Neuron (in vitro differentiated cells): Measurements from ENCODE around the gene WDHD1.
"Not testable (repeated sequence)": the region's sequence is repeated elsewhere in the genome, so short reads cannot be mapped to it uniquely, and the experiment has no call there.

Experiments
- H2AFZ ChIP-seq: one replicate; pipeline ENCODE4 v1.6.1; 2013; ENCODE audit warnings: low read depth, mild to moderate bottlenecking, inconsistent platforms, low read length, moderate library complexity
- H3K27me3 ChIP-seq: one replicate; pipeline ENCODE4 v1.6.1; 2013; ENCODE audit warnings: low read length; ENCODE audit not compliant: insufficient read depth
- H3K36me3 ChIP-seq: one replicate; pipeline ENCODE4 v1.6.1; 2013; ENCODE audit warnings: low read length; ENCODE audit not compliant: insufficient read depth
- H3K4me1 ChIP-seq: one replicate; pipeline ENCODE4 v1.6.1; 2013; ENCODE audit warnings: low read length; ENCODE audit not compliant: insufficient read depth
- H3K4me3 ChIP-seq: 2 replicates; pipeline ENCODE4 v1.5.1; 2013; ENCODE audit warnings: mild to moderate bottlenecking, low read length, moderate library complexity
- H3K9me3 ChIP-seq: one replicate; pipeline ENCODE4 v1.6.1; 2013; ENCODE audit warnings: low read length

WDHD1 gene

GRCh38 chr14:55054098-55054497 is 27.2 kb upstream of the WDHD1 start:
- Histone ChIP-seq H2AFZ (no peak overlapping the region), H3K9me3 (peaks cover 12% of the 10 kb centered on the region), H3K4me3 (no peak overlapping the region), H3K27me3 (no peaks in the 10 kb centered on the region), H3K36me3 (peaks cover 51% of the 10 kb centered on the region), H3K4me1 (peaks cover 16% of the 10 kb centered on the region)

- Histone ChIP-seq H3K4me1 (peaks cover 16% of the 10 kb centered on the region), H3K36me3 (peaks cover 47% of the 10 kb centered on the region), H3K9me3 (peaks cover 12% of the 10 kb centered on the region), H3K27me3 (no peaks in the 10 kb centered on the region), H2AFZ (no peak overlapping the region), H3K4me3 (peak overlapping the region; percentile 87)
Measured at GRCh38 chr14:55053500-55053899, 26.6 kb upstream of the WDHD1 start.

- Histone ChIP-seq H3K4me1 (peaks cover 16% of the 10 kb centered on the region), H3K9me3 (peaks cover 11% of the 10 kb centered on the region), H3K36me3 (peaks cover 42% of the 10 kb centered on the region), H2AFZ (no peak overlapping the region), H3K27me3 (no peaks in the 10 kb centered on the region), H3K4me3 (peak overlapping the region; percentile 87)
Measured at GRCh38 chr14:55053018-55053417, 26.1 kb upstream of the WDHD1 start.

GRCh38 chr14:55052269-55052930 is 25.5 kb upstream of the WDHD1 start:
- Histone ChIP-seq H3K36me3 (peaks cover 36% of the 10 kb centered on the region), H2AFZ (no peak overlapping the region), H3K4me1 (peaks cover 16% of the 10 kb centered on the region), H3K9me3 (peaks cover 9% of the 10 kb centered on the region), H3K4me3 (peak overlapping the region; percentile 87), H3K27me3 (no peaks in the 10 kb centered on the region)

GRCh38 chr14:55051423-55052268 is 24.7 kb upstream of the WDHD1 start, which contains the start of gene MAPK1IP1L:
TSS of gene MAPK1IP1L (plus strand) at chr14:55051647. CDS start at chr14:55061684, 10,037 bp downstream.
- peak within 1 kb of the TSS; percentile 44 for H2AFZ ChIP-seq
- H3K4me3 ChIP-seq, result peak within 1 kb of the TSS; percentile 87
- H3K27me3 ChIP-seq, result no peaks in the 10 kb centered on the region
- peaks cover 9% of the 10 kb centered on the region for H3K9me3 ChIP-seq
- peaks cover 32% of the 10 kb centered on the region for H3K36me3 ChIP-seq
- H3K4me1 ChIP-seq, result peaks cover 16% of the 10 kb centered on the region

- Histone ChIP-seq H3K27me3 (no peaks in the 10 kb centered on the region), H3K36me3 (peaks cover 29% of the 10 kb centered on the region), H3K4me3 (peak overlapping the region; percentile 87), H3K4me1 (peaks cover 16% of the 10 kb centered on the region), H2AFZ (peak overlapping the region; percentile 44), H3K9me3 (peaks cover 7% of the 10 kb centered on the region)
Measured at GRCh38 chr14:55051165-55051422, 24.2 kb upstream of the WDHD1 start.

GRCh38 chr14:55048900-55049436 is 22.1 kb upstream of the WDHD1 start:
- H3K4me3 ChIP-seq, result no peak overlapping the region
- H3K9me3 ChIP-seq, result no peaks in the 10 kb centered on the region
- H3K27me3 ChIP-seq, result no peaks in the 10 kb centered on the region
- H3K36me3 ChIP-seq, result peaks cover 15% of the 10 kb centered on the region
- peaks cover 16% of the 10 kb centered on the region for H3K4me1 ChIP-seq
- H2AFZ ChIP-seq, result no peak overlapping the region

GRCh38 chr14:55047301-55048053 is 20.6 kb upstream of the WDHD1 start:
- Histone ChIP-seq H3K4me1 (peaks cover 5% of the 10 kb centered on the region), H3K36me3 (peaks cover 18% of the 10 kb centered on the region), H2AFZ (no peak overlapping the region), H3K4me3 (no peak overlapping the region), H3K27me3 (no peaks in the 10 kb centered on the region), H3K9me3 (no peaks in the 10 kb centered on the region)

- Histone ChIP-seq H3K27me3 (no peaks in the 10 kb centered on the region), H3K36me3 (peaks cover 19% of the 10 kb centered on the region), H3K4me3 (no peak overlapping the region), H3K9me3 (no peaks in the 10 kb centered on the region), H3K4me1 (no peaks in the 10 kb centered on the region), H2AFZ (no peak overlapping the region)
Measured at GRCh38 chr14:55045087-55045486, 18.2 kb upstream of the WDHD1 start.

GRCh38 chr14:55043528-55043927 is 16.6 kb upstream of the WDHD1 start:
- no peak overlapping the region for H3K4me3 ChIP-seq
- H3K27me3 ChIP-seq, result no peaks in the 10 kb centered on the region
- H3K4me1 ChIP-seq, result no peaks in the 10 kb centered on the region
- H2AFZ ChIP-seq, result no peak overlapping the region
- peaks cover 25% of the 10 kb centered on the region for H3K36me3 ChIP-seq
- no peaks in the 10 kb centered on the region for H3K9me3 ChIP-seq

GRCh38 chr14:55038708-55039107 is 11.8 kb upstream of the WDHD1 start:
- H3K4me3 ChIP-seq, result no peak overlapping the region
- no peak overlapping the region for H2AFZ ChIP-seq
- H3K27me3 ChIP-seq, result no peaks in the 10 kb centered on the region
- H3K36me3 ChIP-seq, result peaks cover 40% of the 10 kb centered on the region
- H3K4me1 ChIP-seq, result no peaks in the 10 kb centered on the region
- H3K9me3 ChIP-seq, result no peaks in the 10 kb centered on the region

GRCh38 chr14:55037995-55038394 is 11.1 kb upstream of the WDHD1 start:
- not testable (repeated sequence) for H3K4me1 ChIP-seq, H2AFZ ChIP-seq, H3K4me3 ChIP-seq, H3K9me3 ChIP-seq, H3K27me3 ChIP-seq
- H3K36me3 ChIP-seq, result peaks cover 35% of the 10 kb centered on the region

GRCh38 chr14:55031190-55031589 is 4.3 kb upstream of the WDHD1 start:
- Histone ChIP-seq H3K36me3 (peaks cover 24% of the 10 kb centered on the region), H3K4me3 (no peak overlapping the region), H3K27me3 (no peaks in the 10 kb centered on the region)

More at GRCh38 chr14:55031190-55031589, 4.3 kb upstream of the WDHD1 start:
- H2AFZ ChIP-seq, result no peak overlapping the region
- H3K4me1 ChIP-seq, result peaks cover 24% of the 10 kb centered on the region
- no peaks in the 10 kb centered on the region for H3K9me3 ChIP-seq
